Daoy (cell line): ENCODE results near the gene CATSPER2. TPM values are rescaled to one million over a fixed set of nuclear protein-coding genes. Genes with fewer than 3 reads are reported as not detected.
"Not testable (repeated sequence)": the region's sequence is repeated elsewhere in the genome, so short reads cannot be mapped to it uniquely, and the experiment has no call there.

Experiments used
- DNase-seq: peaks from one replicate; pipeline ENCODE4 v3.0.0-alpha.2; 2015; ENCODE audit warnings: low read depth
- total RNA-seq: library from RNA; depleted of rRNA; stranded (reverse); fragments of >200 nt; shearing (Covaris generic); gene quantifications from 2 replicates; pipeline ENCODE4 v1.2.3, GENCODE V29; 2014; rRNA removed

Gene CATSPER2
- total RNA-seq = 2.3 and 3.8 TPM in 2 replicates

- no peak for DNase-seq
Measured at GRCh38 chr15:43648649-43649429, at the start of gene CATSPER2. CATSPER2 (minus strand) TSS chr15:43648844; CDS start chr15:43648061, 783 bp downstream.

GRCh38 chr15:43693148-43694022 lies 44.7 kb upstream of the CATSPER2 start, which contains the start of gene CKMT1A:
CKMT1A (plus strand) TSS chr15:43693859; CDS start chr15:43694051, 192 bp downstream.
- DNase-seq = not testable (repeated sequence)

GRCh38 chr15:43692679-43693078 lies 44.0 kb upstream of the CATSPER2 start:
- DNase-seq = not testable (repeated sequence)

GRCh38 chr15:43689604-43690301 lies 41.1 kb upstream of the CATSPER2 start:
- DNase-seq = not testable (repeated sequence)

- not testable (repeated sequence) for DNase-seq
Measured at GRCh38 chr15:43674175-43674574, 25.5 kb upstream of the CATSPER2 start.

- not testable (repeated sequence) for DNase-seq
Measured at GRCh38 chr15:43666177-43666576, 17.5 kb upstream of the CATSPER2 start.

- not testable (repeated sequence) for DNase-seq
Measured at GRCh38 chr15:43663333-43663732, 14.7 kb upstream of the CATSPER2 start.

GRCh38 chr15:43662293-43662692 lies 13.6 kb upstream of the CATSPER2 start:
- not testable (repeated sequence) for DNase-seq

- not testable (repeated sequence) for DNase-seq
Measured at GRCh38 chr15:43659727-43660126, 11.1 kb upstream of the CATSPER2 start.

- not testable (repeated sequence) for DNase-seq
Measured at GRCh38 chr15:43649430-43649926, 834 bp upstream of the CATSPER2 start.

- not testable (repeated sequence) for DNase-seq
Measured at GRCh38 chr15:43638464-43639204, 10.0 kb downstream of the CATSPER2 start.

GRCh38 chr15:43626937-43627336 lies 21.7 kb downstream of the CATSPER2 start:
- DNase-seq = not testable (repeated sequence)

GRCh38 chr15:43625106-43625505 lies 23.5 kb downstream of the CATSPER2 start:
- DNase-seq = no peak

- DNase-seq = not testable (repeated sequence)
Measured at GRCh38 chr15:43622068-43622799, 26.4 kb downstream of the CATSPER2 start.

GRCh38 chr15:43618700-43619099 lies 29.9 kb downstream of the CATSPER2 start, which contains the start of gene STRC:
STRC (minus strand) TSS chr15:43618800; CDS start chr15:43618722, 78 bp downstream.
- DNase-seq = not testable (repeated sequence)

- DNase-seq = not testable (repeated sequence)
Measured at GRCh38 chr15:43617750-43618149, 30.9 kb downstream of the CATSPER2 start.

GRCh38 chr15:43602233-43602632 lies 46.4 kb downstream of the CATSPER2 start:
- DNase-seq = peak; percentile 84

GRCh38 chr15:43600200-43600599 lies 48.4 kb downstream of the CATSPER2 start:
- DNase-seq = not testable (repeated sequence)

GRCh38 chr15:43599131-43599530 lies 49.5 kb downstream of the CATSPER2 start:
- not testable (repeated sequence) for DNase-seq
